Stimulated activated naive B cell treated with anti-CD40 and anti-IgM and Interleukin-4, amounts not matched to agents 10 μg/mL and 1 μg/mL and 100 μg/mL, for 72 hours (primary cell): ENCODE results near the gene ACTL7A.
"Not testable (repeated sequence)": the region's sequence is repeated elsewhere in the genome, so short reads cannot be mapped to it uniquely, and the experiment has no call there.

Source experiments
- ATAC-seq, 2 donors: fragments of 150-1000 bp; cut with Tn5 transposase; replicated peaks; 2 replicates each; pipeline ENCODE4 v1.10.0; 2021; ENCODE audit warnings: moderate library complexity in 1 of 2
- DNase-seq: peaks from one replicate; pipeline ENCODE4 v3.0.0; 2021
- H3K27ac Mint-ChIP-seq: one replicate; pipeline ENCODE4 v1.8.0; 2022; ENCODE audit warnings: mild to moderate bottlenecking, mixed read lengths
- H3K27me3 Mint-ChIP-seq, 2 donors: one replicate each; pipeline ENCODE4 v1.8.0; 2022; ENCODE audit warnings: mixed read lengths in 2 of 2
- H3K36me3 Mint-ChIP-seq, 2 donors: one replicate each; pipeline ENCODE4 v1.8.0; 2022; ENCODE audit warnings: mixed read lengths in 2 of 2, mild to moderate bottlenecking in 1 of 2
- H3K4me1 Mint-ChIP-seq, 2 donors: one replicate each; pipeline ENCODE4 v1.8.0; 2022; ENCODE audit warnings: mixed read lengths in 2 of 2, mild to moderate bottlenecking in 1 of 2
- H3K4me3 Mint-ChIP-seq, 2 donors: one replicate each; pipeline ENCODE4 v1.8.0; 2022; ENCODE audit warnings: mild to moderate bottlenecking in 2 of 2, mixed read lengths in 2 of 2, moderate library complexity in 1 of 2
- H3K9me3 Mint-ChIP-seq, 2 donors: one replicate each; pipeline ENCODE4 v1.8.0; 2022; ENCODE audit warnings: mixed read lengths in 2 of 2, mild to moderate bottlenecking in 1 of 2

The ACTL7A gene

GRCh38 chr9:108876425-108876824 lies 14.4 kb downstream of the ACTL7A start:
- H3K27me3 Mint-ChIP-seq: no peaks in the 10 kb centered on the region
- no peak overlapping the region for H3K27ac Mint-ChIP-seq
- H3K4me1 Mint-ChIP-seq: no peaks in the 10 kb centered on the region
- DNase-seq: no peak
- peaks cover 42 to 83% of the 10 kb centered on the region in 2 donors for H3K36me3 Mint-ChIP-seq
- no peak for ATAC-seq
- no peak overlapping the region for H3K4me3 Mint-ChIP-seq
- H3K9me3 Mint-ChIP-seq: no peaks in the 10 kb centered on the region

- no peaks in the 10 kb centered on the region for H3K9me3 Mint-ChIP-seq
- peaks cover 36 to 78% of the 10 kb centered on the region in 2 donors for H3K36me3 Mint-ChIP-seq
- no peak for ATAC-seq
- no peak overlapping the region for H3K4me3 Mint-ChIP-seq
- H3K27ac Mint-ChIP-seq: no peak overlapping the region
- H3K4me1 Mint-ChIP-seq: no peaks in the 10 kb centered on the region
- no peak for DNase-seq
- no peaks in the 10 kb centered on the region for H3K27me3 Mint-ChIP-seq
These were observed 15.5 kb downstream of the ACTL7A start for GRCh38 chr9:108877524-108877923.

GRCh38 chr9:108880738-108881316 lies 18.8 kb downstream of the ACTL7A start:
- peaks cover 41 to 73% of the 10 kb centered on the region in 2 donors for H3K36me3 Mint-ChIP-seq
- no peaks in the 10 kb centered on the region for H3K27me3 Mint-ChIP-seq
- H3K27ac Mint-ChIP-seq: no peak overlapping the region
- no peak for ATAC-seq
- no peak for DNase-seq
- peaks cover 2 to 9% of the 10 kb centered on the region in 2 donors for H3K4me1 Mint-ChIP-seq
- no peak overlapping the region for H3K4me3 Mint-ChIP-seq
- no peaks in the 10 kb centered on the region for H3K9me3 Mint-ChIP-seq

GRCh38 chr9:108882052-108882888 lies 20.2 kb downstream of the ACTL7A start:
- H3K27me3 Mint-ChIP-seq: no peaks in the 10 kb centered on the region
- peaks cover 8 to 17% of the 10 kb centered on the region in 2 donors for H3K4me1 Mint-ChIP-seq
- H3K9me3 Mint-ChIP-seq: no peaks in the 10 kb centered on the region
- H3K4me3 Mint-ChIP-seq: no peak overlapping the region
- no peak overlapping the region for H3K27ac Mint-ChIP-seq
- ATAC-seq (no peak), DNase-seq (no peak)
- peaks cover 37 to 72% of the 10 kb centered on the region in 2 donors for H3K36me3 Mint-ChIP-seq

GRCh38 chr9:108883085-108883484 lies 21.0 kb downstream of the ACTL7A start:
- Mint-ChIP-seq H3K27me3 (no peaks in the 10 kb centered on the region), H3K4me1 (peaks cover 11 to 21% of the 10 kb centered on the region in 2 donors), H3K36me3 (peaks cover 34 to 68% of the 10 kb centered on the region in 2 donors), H3K4me3 (no peak overlapping the region), H3K9me3 (no peaks in the 10 kb centered on the region), H3K27ac (no peak overlapping the region)
- DNase-seq: no peak
- ATAC-seq: no peak

GRCh38 chr9:108884701-108885100 lies 22.6 kb downstream of the ACTL7A start:
- H3K9me3 Mint-ChIP-seq: no peaks in the 10 kb centered on the region
- H3K27ac Mint-ChIP-seq: no peak overlapping the region
- no peak overlapping the region for H3K4me3 Mint-ChIP-seq
- ATAC-seq (no peak), DNase-seq (no peak)
- H3K36me3 Mint-ChIP-seq: peaks cover 36 to 59% of the 10 kb centered on the region in 2 donors
- no peaks in the 10 kb centered on the region for H3K27me3 Mint-ChIP-seq
- peaks cover 12 to 22% of the 10 kb centered on the region in 2 donors for H3K4me1 Mint-ChIP-seq

- Mint-ChIP-seq H3K4me1 (peaks cover 12 to 22% of the 10 kb centered on the region in 2 donors), H3K27me3 (no peaks in the 10 kb centered on the region), H3K27ac (peak overlapping the region; percentile 39), H3K4me3 (peak overlapping the region in 1 of 2 donors; percentile 40), H3K36me3 (peaks cover 42 to 58% of the 10 kb centered on the region in 2 donors), H3K9me3 (no peaks in the 10 kb centered on the region)
- ATAC-seq: peak; percentile 98 to 100
- peak; percentile 47 for DNase-seq
These were observed 23.7 kb downstream of the ACTL7A start for GRCh38 chr9:108885643-108886348.

GRCh38 chr9:108886594-108887271 lies 24.7 kb downstream of the ACTL7A start:
- Mint-ChIP-seq H3K36me3 (peaks cover 45 to 65% of the 10 kb centered on the region in 2 donors), H3K4me1 (peaks cover 12 to 22% of the 10 kb centered on the region in 2 donors)
- H3K9me3 Mint-ChIP-seq, H3K27ac Mint-ChIP-seq, DNase-seq, H3K27me3 Mint-ChIP-seq, H3K4me3 Mint-ChIP-seq, ATAC-seq: not testable (repeated sequence)

- Mint-ChIP-seq H3K27me3 (no peaks in the 10 kb centered on the region), H3K4me1 (peaks cover 12 to 22% of the 10 kb centered on the region in 2 donors), H3K9me3 (no peaks in the 10 kb centered on the region), H3K36me3 (peaks cover 48 to 75% of the 10 kb centered on the region in 2 donors), H3K4me3 (no peak overlapping the region), H3K27ac (no peak overlapping the region)
- DNase-seq: no peak
- ATAC-seq: no peak
These were observed 27.6 kb downstream of the ACTL7A start for GRCh38 chr9:108889649-108890067.

- Mint-ChIP-seq H3K4me1 (no peaks in the 10 kb centered on the region), H3K36me3 (peaks cover 59 to 76% of the 10 kb centered on the region in 2 donors), H3K4me3 (no peak overlapping the region), H3K27me3 (no peaks in the 10 kb centered on the region), H3K27ac (no peak overlapping the region), H3K9me3 (no peaks in the 10 kb centered on the region)
- DNase-seq (no peak), ATAC-seq (no peak)
These were observed 32.3 kb downstream of the ACTL7A start for GRCh38 chr9:108894225-108894997.

- DNase-seq (no peak), ATAC-seq (no peak)
- Mint-ChIP-seq H3K27me3 (no peaks in the 10 kb centered on the region), H3K4me3 (no peak overlapping the region), H3K36me3 (peaks cover 57 to 67% of the 10 kb centered on the region in 2 donors), H3K9me3 (no peaks in the 10 kb centered on the region), H3K4me1 (no peaks in the 10 kb centered on the region), H3K27ac (no peak overlapping the region)
These were observed 35.4 kb downstream of the ACTL7A start for GRCh38 chr9:108897324-108898096.

GRCh38 chr9:108899023-108899695 lies 37.1 kb downstream of the ACTL7A start:
- not testable (repeated sequence) for H3K27ac Mint-ChIP-seq, H3K27me3 Mint-ChIP-seq, DNase-seq, ATAC-seq, H3K9me3 Mint-ChIP-seq, H3K4me3 Mint-ChIP-seq, H3K4me1 Mint-ChIP-seq
- peaks cover 59 to 63% of the 10 kb centered on the region in 2 donors for H3K36me3 Mint-ChIP-seq
